Tibial nerve (tissue), 4 donors: ENCODE measurements around the gene PRRG2. TPM values are rescaled to one million over a fixed set of nuclear protein-coding genes. Genes with fewer than 3 reads are reported as not detected.

Experiments used
- DNase-seq, 2 donors: peaks; one replicate each; pipeline ENCODE4 v3.0.0-alpha.2; 2019; ENCODE audit warnings: low spot score in 2 of 2
- H3K27ac ChIP-seq, 4 donors: fragments of 200-600 bp; sonication (generic) in 3 of 4; one replicate each; pipeline ENCODE4 v1.5.1; 2017 to 2019; ENCODE audit warnings: mild to moderate bottlenecking in 1 of 4
- H3K27me3 ChIP-seq, 2 donors: fragments of 200-600 bp; sonication (generic) in 1 of 2; one replicate each; pipeline versions ENCODE4 v1.5.1 to v1.6.0; 2017 to 2019
- H3K36me3 ChIP-seq, 3 donors: fragments of 200-600 bp; sonication (generic); one replicate each; pipeline ENCODE4 v1.5.1; 2018 to 2019
- H3K4me1 ChIP-seq, 4 donors: fragments of 200-600 bp; sonication (generic) in 3 of 4; one replicate each; pipeline ENCODE4 v1.5.1; 2017 to 2019
- H3K4me3 ChIP-seq, 4 donors: fragments of 200-600 bp; sonication (generic) in 3 of 4; one replicate each; pipeline ENCODE4 v1.5.1; 2017 to 2019; ENCODE audit warnings: mild to moderate bottlenecking in 1 of 4, moderate library complexity in 1 of 4
- H3K9me3 ChIP-seq, 4 donors: fragments of 200-600 bp; sonication (generic) in 3 of 4; one replicate each; pipeline ENCODE4 v1.5.1; 2017 to 2019
- CTCF ChIP-seq, 5 experiments: fragments of 200-600 bp in 3 of 5; fragments of 450-650 bp in 2 of 5; sonication (generic) in 3 of 5; IDR thresholded peaks; one replicate each; pipeline ENCODE4 v1.5.1; 2016 to 2019; ENCODE audit warnings: antibody characterized with exemption in 5 of 5, mild to moderate bottlenecking in 3 of 5, moderate library complexity in 2 of 5
- EP300 ChIP-seq, 2 donors: sonication (generic); formaldehyde crosslinking; IDR thresholded peaks; one replicate each; pipeline ENCODE4 v1.6.1; 2017; ENCODE audit warnings: antibody characterized with exemption in 2 of 2, mild to moderate bottlenecking in 1 of 2
- POLR2A ChIP-seq, 2 donors: fragments of 450-650 bp; IDR thresholded peaks; one replicate each; pipeline ENCODE4 v1.6.1; 2017; ENCODE audit warnings: antibody characterized with exemption in 2 of 2, mild to moderate bottlenecking in 2 of 2, moderate library complexity in 2 of 2
- WGBS, 2 donors: methylation state at CpG; one replicate each; pipeline ENCODE4 v1.1.5; 2018; 5-methylcytosine and 5-hydroxymethylcytosine counted together
- total RNA-seq, 4 donors: library from RNA; depleted of rRNA; stranded (reverse); fragments of >200 nt; gene quantifications; one replicate each; pipeline ENCODE4 v1.1.0, GENCODE V29; 2016

The PRRG2 gene
- total RNA-seq, 4 donors from 2014 or later = 0.42 to 0.78 (median 0.44) TPM; not detected in 1

DNA sequence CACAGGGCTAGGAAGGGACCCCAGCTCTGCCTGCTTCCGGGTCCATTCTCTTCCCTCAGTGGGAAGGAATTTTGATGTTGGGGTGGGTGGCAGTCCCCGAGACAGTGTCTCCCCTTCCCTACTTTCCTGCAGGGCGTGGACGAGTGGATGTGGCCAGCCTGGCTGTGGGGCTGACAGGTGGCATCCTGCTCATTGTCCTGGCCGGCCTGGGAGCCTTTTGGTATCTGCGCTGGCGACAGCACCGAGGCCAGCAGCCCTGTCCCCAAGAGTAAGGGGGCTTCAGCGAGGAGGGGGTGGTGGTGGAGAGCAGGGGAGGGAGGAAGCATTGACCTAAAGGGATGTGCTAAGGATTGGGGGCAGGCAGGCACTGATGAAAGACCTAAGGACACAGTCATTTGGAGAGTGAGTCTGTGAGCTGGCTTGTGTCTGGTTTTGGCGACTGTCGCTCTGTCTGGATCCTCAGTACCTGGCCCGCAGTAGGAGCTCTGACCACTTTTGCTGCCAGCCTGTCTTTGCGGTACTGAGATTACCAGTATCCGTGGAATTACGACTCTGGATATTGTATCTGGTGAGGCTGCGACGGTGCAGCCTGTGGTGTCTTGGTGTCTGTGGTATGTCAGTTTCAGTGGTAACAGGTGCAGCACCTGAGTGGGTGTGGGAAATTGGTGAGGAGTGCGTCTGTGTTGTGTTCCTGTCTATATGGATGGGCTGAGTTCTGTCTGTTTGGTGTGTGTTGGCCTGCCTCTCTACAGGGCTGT, 7.4 kb downstream of the PRRG2 start:
- Histone ChIP-seq H3K9me3 (no peaks in the 10 kb centered on the region), H3K36me3 (no peaks in the 10 kb centered on the region), H3K4me1 (peaks cover 0 to 28% (median 5%) of the 10 kb centered on the region in 4 donors), H3K27ac (no peak overlapping the region), H3K4me3 (no peak overlapping the region), H3K27me3 (no peaks in the 10 kb centered on the region)
- no peak for DNase-seq
- TF ChIP-seq POLR2A (IDR thresholded peaks at IDR 0.05) (no peak), EP300 (IDR thresholded peaks at IDR 0.05) (no peak), CTCF (IDR thresholded peaks at IDR 0.05) (no peak)
- WGBS, 2 donors = 71 to 75% methylated on average over 17 to 18 of the region's 18 CpGs

GRCh38 chr19:49589502-49589905, 8.4 kb downstream of the PRRG2 start:
- peak overlapping the region in 2 of 4 donors; percentile 89 to 96 for H3K4me3 ChIP-seq
- TF ChIP-seq POLR2A (IDR thresholded peaks at IDR 0.05) = no peak
- no peak for TF ChIP-seq EP300 (IDR thresholded peaks at IDR 0.05)
- no peak for TF ChIP-seq CTCF (IDR thresholded peaks at IDR 0.05)
- peaks cover 0 to 6% (median under 1%) of the 10 kb centered on the region in 3 donors for H3K36me3 ChIP-seq
- peaks cover 0 to 37% (median 11%) of the 10 kb centered on the region in 4 donors for H3K4me1 ChIP-seq
- WGBS, 2 donors = 66 to 68% methylated on average over 5 of the region's 5 CpGs
- no peak for DNase-seq
- peak overlapping the region; percentile 86 to 95 (median 92) for H3K27ac ChIP-seq
- H3K9me3 ChIP-seq = no peaks in the 10 kb centered on the region
- H3K27me3 ChIP-seq = no peaks in the 10 kb centered on the region

- Histone ChIP-seq H3K4me3 (peak overlapping the region; percentile 72 to 96 (median 86)), H3K27me3 (no peaks in the 10 kb centered on the region), H3K4me1 (peaks cover 0 to 44% (median 11%) of the 10 kb centered on the region in 4 donors), H3K27ac (peak overlapping the region; percentile 86 to 95 (median 92)), H3K36me3 (peaks cover 0 to 14% (median 8%) of the 10 kb centered on the region in 3 donors), H3K9me3 (no peaks in the 10 kb centered on the region)
- peak; percentile 90 for DNase-seq
- TF ChIP-seq EP300 (IDR thresholded peaks at IDR 0.05) (peak in 1 of 2 donors; percentile 41), POLR2A (IDR thresholded peaks at IDR 0.05) (peak in 1 of 2 donors; percentile 33), CTCF (IDR thresholded peaks at IDR 0.05) (peak in 3 of 5 experiments; percentile 10 to 29 (median 21))
- WGBS, 2 donors = 0 to 1% methylated on average over 41 to 50 of the region's 58 CpGs
These were observed 9.2 kb downstream of the PRRG2 start for GRCh38 chr19:49590071-49590970.

GRCh38 chr19:49590971-49591730, 10.0 kb downstream of the PRRG2 start, which contains the start of gene PRR12:
Gene PRR12 (plus strand): TSS chr19:49591182. CDS start chr19:49591655, 473 bp downstream.
- no peak for DNase-seq

More at GRCh38 chr19:49590971-49591730, 10.0 kb downstream of the PRRG2 start, which contains the start of gene PRR12:
- Histone ChIP-seq H3K4me3 (peak within 1 kb of the TSS; percentile 72 to 96 (median 86)), H3K27me3 (no peaks in the 10 kb centered on the region), H3K27ac (peak within 1 kb of the TSS; percentile 86 to 95 (median 92)), H3K9me3 (no peaks in the 10 kb centered on the region), H3K4me1 (peaks cover 0 to 44% (median 11%) of the 10 kb centered on the region in 4 donors), H3K36me3 (peaks cover 4 to 23% (median 12%) of the 10 kb centered on the region in 3 donors)
- 0 to 1% methylated on average over 46 to 55 of the region's 66 CpGs for WGBS, 2 donors
- TF ChIP-seq EP300 (IDR thresholded peaks at IDR 0.05) (no peak), CTCF (IDR thresholded peaks at IDR 0.05) (peak in 1 of 5 experiments; percentile 13)
